Neural progenitor cell (in vitro differentiated cells): ENCODE measurements around the gene URB1.
A peak's percentile ranks its signal among the peaks of the same experiment; 100 is the strongest.

ENCODE experiments used
- CTCF ChIP-seq: fragments of 200-600 bp; sonication (generic); IDR thresholded peaks from 2 replicates; pipeline ENCODE4 v1.5.1; 2017; ENCODE audit warnings: antibody characterized with exemption, mild to moderate bottlenecking
- EZH2 ChIP-seq: fragments of 200-600 bp; sonication (generic); IDR thresholded peaks from 2 replicates; pipeline ENCODE4 v1.6.1; 2017; ENCODE audit warnings: antibody characterized with exemption, mild to moderate bottlenecking, moderate library complexity

DNA sequence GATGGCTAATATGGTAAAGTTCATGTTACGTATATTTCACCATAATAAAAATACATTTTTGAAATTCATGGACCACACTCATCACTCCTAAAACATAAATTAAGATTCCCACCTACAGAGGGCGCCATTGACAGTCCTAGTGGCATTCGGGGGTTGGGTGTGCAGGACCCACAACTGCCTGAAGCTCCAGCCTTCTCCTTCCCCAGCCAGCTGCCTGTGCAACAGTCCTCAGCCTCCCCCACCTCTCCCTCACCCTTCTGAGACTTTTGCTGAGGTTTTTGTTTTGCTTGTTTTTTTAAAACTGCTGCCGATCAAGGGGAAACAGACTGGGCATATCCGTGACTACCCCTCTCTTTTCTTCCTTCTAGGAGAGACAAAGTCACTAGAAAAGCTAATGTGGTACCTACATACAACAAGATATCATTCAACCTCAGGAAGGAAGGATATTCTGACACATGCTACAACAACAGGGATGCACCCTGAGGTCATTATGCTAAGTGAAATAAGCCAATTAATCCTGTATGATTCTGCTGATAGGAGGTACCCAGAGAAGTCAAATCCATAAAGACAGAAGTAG, 10.5 kb upstream of the URB1 start:
- TF ChIP-seq EZH2 = no peak
- peak; percentile 83 for TF ChIP-seq CTCF
